Ovary (tissue), 3 donors: ENCODE data around the gene ADD1.

Experiments used
- EP300 ChIP-seq: sonication (generic); formaldehyde crosslinking; IDR thresholded peaks from one replicate; pipeline ENCODE4 v1.6.1; 2017; ENCODE audit warnings: antibody characterized with exemption
- POLR2A ChIP-seq: fragments of 450-650 bp; IDR thresholded peaks from one replicate; pipeline ENCODE4 v1.6.1; 2017; ENCODE audit warnings: antibody characterized with exemption, mild to moderate bottlenecking, moderate library complexity
- TF ChIP-seq, protein P1 (sequence below), 3 donors: fragments of 450-650 bp in 2 of 3; fragments of 200-600 bp in 1 of 3; IDR thresholded peaks; one replicate each; pipeline versions ENCODE4 v1.5.1 to v1.8.0; 2016 to 2022; ENCODE audit warnings: antibody characterized with exemption in 3 of 3, mild to moderate bottlenecking in 1 of 3
- donor health status: DM: no; HTN: no; CAD: no.

GRCh38 chr4:2905544-2905943 is 61.9 kb downstream of the ADD1 start:
- TF ChIP-seq, protein P1, sequence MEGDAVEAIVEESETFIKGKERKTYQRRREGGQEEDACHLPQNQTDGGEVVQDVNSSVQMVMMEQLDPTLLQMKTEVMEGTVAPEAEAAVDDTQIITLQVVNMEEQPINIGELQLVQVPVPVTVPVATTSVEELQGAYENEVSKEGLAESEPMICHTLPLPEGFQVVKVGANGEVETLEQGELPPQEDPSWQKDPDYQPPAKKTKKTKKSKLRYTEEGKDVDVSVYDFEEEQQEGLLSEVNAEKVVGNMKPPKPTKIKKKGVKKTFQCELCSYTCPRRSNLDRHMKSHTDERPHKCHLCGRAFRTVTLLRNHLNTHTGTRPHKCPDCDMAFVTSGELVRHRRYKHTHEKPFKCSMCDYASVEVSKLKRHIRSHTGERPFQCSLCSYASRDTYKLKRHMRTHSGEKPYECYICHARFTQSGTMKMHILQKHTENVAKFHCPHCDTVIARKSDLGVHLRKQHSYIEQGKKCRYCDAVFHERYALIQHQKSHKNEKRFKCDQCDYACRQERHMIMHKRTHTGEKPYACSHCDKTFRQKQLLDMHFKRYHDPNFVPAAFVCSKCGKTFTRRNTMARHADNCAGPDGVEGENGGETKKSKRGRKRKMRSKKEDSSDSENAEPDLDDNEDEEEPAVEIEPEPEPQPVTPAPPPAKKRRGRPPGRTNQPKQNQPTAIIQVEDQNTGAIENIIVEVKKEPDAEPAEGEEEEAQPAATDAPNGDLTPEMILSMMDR (IDR thresholded peaks at IDR 0.05): no peak
- TF ChIP-seq EP300 (no peak), POLR2A (no peak)
